GM21737 (cell line): ENCODE data around the gene CNDP2.
"Not testable (repeated sequence)": the region's sequence is repeated elsewhere in the genome, so short reads cannot be mapped to it uniquely, and the experiment has no call there.

ENCODE experiments used
- ATAC-seq: cut with Tn5 transposase; IDR thresholded peaks from one replicate; pipeline ENCODE4 v1.9.1; 2021; ENCODE audit warnings: mild to moderate bottlenecking, moderate library complexity; ENCODE audit not compliant: unreplicated experiment

CNDP2 gene

DNA sequence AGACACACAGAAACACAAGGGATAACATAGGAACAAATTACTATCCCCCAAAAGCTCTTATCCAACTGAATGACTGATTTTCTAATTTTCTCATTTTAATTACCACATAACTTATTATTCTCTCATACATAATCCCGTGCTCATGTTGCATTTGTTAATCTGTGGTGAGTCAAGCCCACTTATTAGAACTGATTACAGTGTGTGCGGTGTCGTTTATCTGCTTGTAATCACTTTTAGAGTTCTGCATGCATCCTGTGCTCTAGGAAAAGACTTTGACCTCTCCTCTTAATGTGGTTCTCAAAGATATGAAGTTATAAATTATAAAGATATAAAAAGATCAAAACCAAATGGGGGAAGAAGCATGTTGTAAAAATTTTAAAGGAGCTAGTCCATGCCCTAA is 67.8 kb downstream of the CNDP2 start:
- no peak for ATAC-seq

DNA sequence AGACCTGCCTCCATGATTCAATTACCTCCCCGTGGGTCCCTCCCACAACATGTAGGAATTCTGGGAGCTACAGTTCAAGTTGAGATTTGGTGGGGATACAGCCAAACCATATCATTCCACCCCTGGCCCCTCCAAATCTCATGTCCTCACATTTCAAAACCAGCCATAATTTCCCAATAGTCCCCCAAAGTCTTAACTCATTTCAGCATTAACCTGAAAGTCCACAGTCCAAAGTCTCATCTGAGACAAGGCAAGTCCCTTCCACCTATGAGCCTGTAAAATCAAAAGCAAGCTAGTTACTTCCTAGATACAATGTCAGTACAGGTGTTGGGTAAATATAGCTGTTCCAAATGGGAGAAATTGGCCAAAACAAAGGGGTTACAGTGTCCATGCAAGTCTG is 69.0 kb downstream of the CNDP2 start:
- not testable (repeated sequence) for ATAC-seq

- ATAC-seq, result not testable (repeated sequence)
These were observed 69.8 kb downstream of the CNDP2 start for GRCh38 chr18:74565993-74566392.

DNA sequence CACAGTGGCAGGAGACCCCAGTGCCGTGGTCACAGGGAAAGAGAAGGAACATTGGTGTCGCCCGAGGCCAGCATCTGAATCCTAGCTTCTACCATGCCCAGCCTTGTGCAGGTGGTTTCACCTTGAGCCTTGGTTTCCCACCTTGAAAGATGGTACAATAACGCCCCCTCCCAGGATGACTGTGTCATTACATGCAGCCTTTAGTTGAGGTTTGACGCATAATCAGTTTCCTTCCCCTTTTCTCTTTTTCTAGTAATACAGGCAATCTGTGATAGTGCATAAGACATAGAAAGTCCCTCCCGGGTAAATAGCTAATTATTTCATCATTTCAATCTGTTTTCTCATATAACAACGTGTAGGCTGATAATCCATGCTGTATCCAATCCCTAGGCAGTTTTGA is 71.7 kb downstream of the CNDP2 start:
- no peak for ATAC-seq

GRCh38 chr18:74569401-74569800 is 73.2 kb downstream of the CNDP2 start:
- no peak for ATAC-seq

- no peak for ATAC-seq
These were observed 74.1 kb downstream of the CNDP2 start for GRCh38 chr18:74570266-74570665.

DNA sequence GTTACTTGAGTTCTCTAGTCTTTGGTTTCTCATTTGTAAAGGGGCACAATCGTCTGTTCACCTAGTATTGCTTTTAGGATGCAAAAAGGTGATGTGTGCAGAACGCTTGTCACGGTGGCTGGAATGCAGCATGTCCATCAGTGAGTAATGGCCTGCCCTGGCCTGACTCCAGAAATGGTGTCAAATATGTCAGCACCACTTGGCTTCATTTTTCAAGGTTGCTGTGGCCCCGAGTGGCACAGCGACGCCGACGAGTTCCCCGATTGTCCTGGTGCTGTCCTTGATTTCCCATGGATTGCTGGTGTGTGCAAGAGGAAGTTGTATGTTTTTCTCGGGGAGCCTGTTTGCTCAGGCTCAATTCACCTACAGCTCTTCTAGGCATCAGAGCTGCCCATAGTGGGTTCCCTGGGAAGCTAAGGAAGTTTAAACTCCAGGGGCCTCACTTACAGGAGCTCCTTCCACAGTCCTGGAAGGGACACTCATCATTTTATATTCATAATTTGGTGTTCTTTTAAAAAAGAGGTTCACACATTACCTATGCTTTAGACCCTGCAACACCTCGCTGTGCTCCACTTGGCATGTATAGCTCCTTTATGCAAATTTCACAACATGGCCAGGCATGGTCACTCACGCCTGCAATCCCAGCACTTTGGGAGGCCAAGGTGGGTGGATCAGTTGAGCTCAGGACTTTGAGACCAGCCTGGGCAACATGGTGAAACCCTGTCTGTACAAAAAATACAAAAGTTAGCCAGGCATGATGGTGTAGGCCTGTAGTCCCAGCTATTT is 75.9 kb downstream of the CNDP2 start:
- no peak for ATAC-seq

DNA sequence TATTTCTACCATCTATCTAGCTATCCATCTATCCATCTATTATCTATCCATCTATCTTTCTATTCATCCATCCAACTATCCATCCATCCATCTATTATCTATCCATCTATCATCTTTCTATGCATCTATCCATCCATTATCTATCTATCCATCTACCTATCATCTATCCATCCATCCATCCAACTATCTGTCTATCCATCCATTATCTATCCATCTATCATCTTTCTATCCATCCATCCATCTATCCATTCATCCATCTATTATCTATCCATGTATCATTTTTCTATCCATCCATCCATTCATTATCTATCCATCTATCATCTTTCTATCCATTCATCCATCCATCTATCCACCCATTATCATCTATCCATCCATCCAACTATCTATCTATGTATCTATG is 76.9 kb downstream of the CNDP2 start:
- no peak for ATAC-seq
